GM21529 (cell line): ENCODE measurements around the gene DAGLA.

Experiments
- ATAC-seq: cut with Tn5 transposase; IDR thresholded peaks from one replicate; pipeline ENCODE4 v1.9.1; 2021; ENCODE audit not compliant: unreplicated experiment

The DAGLA gene

DNA sequence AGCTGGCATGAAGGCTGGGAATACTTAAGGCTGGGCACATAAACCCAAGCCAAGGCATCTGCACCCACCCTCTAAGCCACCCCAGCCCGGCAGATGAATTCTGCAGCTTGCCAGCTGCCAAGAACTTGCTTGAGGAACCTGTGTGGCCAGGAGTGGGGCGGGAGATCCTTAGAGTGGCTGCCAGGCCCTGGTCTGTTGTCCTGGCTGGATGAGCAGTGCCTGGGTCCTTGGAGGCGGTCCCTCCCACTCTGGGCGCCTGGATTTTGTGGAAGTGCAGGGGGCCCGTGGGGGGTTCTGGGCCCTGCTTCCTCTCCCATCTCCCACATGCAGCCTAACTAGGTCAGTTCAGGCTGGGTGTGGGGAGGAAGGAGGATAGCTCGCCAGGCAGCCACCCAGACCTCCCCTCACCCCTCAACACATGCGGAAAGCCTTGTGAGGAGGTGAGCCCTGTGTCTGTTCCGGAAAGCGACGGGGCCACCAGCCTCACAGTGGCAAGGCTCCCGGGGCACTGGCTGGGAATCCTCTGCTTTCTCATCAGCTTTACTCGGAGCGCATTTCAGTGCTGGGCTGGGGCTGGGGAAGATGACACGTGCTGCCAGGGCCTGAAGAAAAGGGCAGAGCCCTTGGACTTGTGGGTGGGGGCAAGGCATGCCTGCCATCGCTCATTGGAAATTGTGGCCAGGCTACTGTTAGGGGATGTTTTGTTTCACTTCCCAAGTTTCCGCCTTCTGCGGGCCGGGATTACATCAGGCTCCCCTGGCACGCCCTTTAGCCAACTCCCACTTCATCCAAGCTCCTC, 8.4 kb downstream of the DAGLA start:
- no peak for ATAC-seq

DNA sequence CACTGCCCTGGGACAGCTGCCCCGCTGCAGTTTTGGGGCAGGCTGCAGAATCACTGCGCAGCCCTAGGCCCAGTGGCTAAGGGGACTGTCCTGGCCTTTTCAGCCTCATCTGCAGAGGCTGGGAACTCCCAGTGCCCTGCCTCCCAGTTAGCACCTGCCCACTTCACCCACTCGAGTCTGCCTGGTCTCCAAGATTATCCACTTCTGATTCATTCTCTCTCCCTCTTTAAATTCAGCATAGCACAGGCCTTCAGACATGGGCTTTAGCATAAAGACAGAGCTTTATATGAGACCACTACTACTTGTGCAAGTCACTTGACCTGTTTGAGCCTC, 8.9 kb downstream of the DAGLA start:
- ATAC-seq: no peak

DNA sequence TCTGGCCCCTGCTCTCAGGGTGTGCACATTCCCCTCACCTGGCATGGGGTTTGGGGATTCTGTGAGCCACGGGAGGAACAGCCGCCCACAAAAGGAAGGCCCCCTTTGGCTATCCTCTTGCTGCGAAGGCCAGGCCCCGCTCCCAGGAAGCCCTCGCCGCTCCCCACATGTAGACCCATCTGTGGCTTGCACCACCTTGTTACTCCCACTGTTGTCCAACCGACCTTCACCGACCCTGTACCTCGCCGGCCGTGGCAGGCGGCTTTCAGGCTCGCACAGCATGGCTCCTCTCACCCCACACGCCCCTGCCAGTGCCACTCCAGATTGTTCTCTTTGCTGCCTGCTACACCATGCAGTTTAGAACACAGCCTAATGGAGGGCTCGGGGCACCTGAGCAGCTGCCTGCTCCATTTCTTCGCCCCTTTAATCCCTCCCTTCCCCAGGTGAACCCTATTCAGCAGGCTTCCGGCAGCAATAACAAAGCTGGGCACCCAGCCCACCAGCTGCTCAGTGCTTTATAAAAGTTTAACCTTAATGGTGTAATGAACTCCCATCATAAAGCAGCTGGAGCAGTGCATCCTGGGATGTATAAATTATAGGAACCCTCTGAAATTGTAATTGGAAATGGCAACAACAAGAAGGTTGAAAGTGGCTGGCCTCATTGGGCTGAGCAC, 10.7 kb downstream of the DAGLA start:
- no peak for ATAC-seq

DNA sequence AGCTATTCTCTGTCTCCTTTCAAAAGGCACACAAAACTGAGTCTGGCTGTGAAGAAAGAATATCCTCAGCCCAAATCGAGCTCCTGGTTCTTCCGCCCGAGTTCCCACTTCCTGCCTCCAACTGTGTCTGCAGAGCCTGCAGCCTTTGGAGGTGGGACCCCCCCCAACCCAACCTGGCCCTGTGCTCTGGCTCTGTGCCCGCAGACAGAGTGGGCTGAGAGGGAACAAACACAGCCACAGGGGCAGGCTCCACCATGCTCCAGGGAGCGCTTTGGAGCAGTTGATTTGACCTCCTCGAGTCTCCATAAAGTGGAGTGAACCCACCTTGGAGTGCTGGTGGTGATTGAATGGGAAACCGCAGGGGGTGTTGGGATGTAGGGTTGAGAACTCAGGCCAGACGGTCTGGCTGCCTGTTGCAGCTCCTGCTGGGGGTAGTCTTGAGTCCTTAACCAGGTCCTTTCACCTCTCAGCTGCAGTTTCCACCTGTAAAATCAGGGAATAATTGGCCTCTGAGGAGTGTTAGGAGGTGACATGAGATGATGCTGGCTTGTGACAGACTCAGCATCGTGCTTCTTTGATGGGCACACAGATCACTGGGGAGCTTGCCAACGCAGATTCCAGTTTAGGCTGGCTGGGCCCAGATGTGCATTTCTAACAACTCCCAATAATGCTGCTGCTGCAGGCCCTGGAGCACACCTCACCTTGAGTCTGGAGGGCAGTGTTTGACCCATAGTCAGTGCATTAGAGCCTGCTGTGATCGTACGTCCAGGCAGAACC, 11.4 kb downstream of the DAGLA start:
- no peak for ATAC-seq

DNA sequence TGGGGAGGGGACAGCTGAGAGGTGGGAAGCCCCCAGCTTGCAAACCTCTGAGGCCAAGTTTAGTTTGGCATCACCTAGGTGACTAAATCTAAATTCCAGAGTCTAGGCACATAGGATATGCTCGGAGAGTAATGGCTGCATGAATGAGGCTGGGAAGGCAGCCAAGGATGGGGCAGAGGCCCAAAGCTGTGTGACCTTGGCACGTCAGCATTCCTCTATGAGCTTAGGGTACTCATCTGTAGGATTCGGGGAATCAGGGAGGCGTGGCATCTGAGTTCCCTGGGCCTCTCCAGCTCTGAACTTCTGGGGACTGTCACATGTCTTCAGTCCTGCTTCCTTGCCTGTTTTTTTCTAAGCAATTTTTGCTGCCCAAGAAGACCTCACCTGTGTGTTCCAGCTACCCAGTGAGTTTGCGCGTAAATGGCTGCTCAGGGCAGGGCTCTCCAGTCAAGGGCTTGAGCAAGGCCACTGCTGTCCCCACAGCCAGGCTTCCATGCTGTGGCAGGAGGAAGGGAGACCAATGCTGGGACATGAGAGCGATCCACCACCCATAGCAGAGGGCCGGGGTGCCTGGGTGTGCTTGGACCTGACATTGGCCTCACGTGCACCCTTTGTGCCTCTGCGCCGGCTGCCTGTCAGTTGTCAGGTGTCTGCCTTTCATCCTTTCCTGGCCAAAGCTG, 13.9 kb downstream of the DAGLA start:
- no peak for ATAC-seq

DNA sequence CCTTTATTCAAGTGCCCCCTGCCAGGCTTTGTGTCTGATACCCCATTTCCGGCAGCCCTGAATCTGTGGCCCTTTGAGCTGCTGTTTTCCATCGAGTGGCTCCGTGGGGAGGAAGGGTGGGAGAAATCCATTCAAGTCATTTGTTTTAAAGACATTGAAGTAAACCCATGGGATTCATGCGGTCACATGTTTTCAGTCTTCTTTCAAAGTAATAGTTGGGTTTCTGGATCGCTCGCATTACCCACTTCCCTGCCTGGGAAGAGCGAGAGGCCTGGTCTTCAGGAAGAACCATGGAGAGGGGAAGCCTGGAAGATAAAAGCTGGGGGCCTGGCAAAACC, 14.4 kb downstream of the DAGLA start:
- no peak for ATAC-seq

DNA sequence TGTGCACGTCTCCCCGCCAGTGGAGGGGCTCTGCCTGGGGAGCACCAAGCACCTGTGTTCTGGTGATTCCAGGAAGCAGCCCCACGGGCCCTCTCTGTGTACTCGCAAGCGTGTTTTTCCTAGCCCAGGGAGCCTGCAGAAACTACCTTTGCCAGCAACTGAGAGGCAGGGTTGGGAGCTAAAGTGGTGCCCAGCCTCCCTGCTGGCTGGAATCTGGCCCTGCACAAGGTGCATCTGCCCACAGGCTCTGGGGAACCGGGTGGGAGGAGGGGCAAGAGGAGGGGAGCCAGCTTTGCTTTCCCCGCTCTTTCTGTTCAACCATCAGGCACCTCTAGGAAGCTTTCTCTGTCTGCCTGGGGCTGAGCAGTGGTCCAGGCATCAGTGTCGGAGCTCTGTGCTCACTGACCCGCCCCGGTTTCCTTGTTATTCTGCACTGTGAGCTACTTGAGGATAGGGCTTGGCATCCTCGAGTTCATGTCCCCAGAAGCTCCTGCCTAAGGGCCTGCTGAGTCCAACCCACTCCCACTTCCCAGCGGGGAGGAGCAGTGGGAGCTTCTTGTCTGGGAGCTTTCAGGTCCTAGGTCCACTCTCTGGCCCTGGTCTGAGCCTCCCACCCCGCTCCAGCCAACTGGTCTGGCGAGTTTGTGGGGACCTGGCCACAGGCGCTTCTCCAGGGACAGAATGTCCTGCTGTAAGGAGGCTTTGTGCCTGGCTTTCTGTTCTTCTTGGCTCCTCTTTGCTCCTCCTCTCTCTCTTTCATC, 14.9 kb downstream of the DAGLA start:
- ATAC-seq: no peak

DNA sequence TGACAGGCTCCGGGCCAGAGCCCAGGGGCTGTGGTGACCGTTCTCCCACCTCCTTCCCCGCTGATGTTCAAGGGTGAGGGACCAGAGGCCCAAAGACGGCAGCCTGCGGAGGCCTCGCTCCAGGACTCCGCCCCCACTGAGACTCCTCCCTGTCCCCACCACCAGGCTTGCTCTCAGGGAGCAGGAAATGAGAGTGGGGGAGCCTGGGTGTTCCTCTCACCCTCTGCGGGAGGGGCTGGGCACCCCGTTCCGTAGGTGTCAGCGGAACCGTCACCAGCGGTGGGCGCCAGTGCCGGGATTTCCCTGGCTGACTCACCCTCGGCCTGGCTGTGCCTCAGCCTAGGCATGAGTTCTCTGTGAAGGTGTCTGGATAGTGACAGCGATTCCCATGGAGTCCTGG, 15.7 kb downstream of the DAGLA start:
- peak; percentile 85 for ATAC-seq

DNA sequence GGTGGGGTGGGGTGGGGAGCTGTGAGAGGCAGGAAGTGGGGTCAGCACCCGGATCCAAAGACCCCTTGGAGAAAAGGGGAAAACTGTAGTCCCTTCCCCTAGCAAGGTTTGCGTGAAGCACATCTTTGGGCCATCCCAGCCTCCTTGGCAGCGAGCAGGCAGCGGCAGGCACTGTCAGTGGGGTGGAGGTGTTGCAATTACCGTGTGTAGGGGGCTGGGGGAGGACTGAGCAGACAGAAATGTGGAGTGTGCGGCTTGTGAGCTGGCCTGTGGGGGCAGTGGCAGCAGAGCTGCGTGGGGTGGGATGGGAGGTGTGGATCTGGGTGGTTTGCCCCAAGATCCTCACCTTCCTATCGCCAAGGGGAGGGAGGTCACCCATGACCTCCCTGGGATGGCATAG, 16.4 kb downstream of the DAGLA start:
- ATAC-seq: no peak

DNA sequence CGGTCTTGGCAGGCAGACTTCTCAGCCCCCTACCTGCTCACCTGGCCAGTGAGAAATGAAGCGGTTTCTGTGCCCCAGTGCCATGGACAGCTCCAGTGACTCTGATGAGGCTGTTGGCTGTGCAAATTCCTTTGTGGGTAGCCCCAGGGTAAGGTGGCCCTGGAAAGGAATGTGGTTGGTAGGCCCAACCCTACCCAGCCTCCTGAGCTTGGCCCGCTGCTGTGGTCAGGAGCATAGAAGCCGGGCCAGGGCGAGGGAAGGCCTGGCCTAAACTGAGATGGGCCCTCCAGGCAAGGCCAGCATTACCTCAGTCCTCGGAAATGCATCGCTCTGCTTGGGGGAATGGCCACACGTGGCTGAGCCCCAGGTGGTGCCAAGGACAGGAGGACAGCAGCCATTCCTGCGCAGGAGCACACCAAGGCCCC, 16.9 kb downstream of the DAGLA start:
- no peak for ATAC-seq

DNA sequence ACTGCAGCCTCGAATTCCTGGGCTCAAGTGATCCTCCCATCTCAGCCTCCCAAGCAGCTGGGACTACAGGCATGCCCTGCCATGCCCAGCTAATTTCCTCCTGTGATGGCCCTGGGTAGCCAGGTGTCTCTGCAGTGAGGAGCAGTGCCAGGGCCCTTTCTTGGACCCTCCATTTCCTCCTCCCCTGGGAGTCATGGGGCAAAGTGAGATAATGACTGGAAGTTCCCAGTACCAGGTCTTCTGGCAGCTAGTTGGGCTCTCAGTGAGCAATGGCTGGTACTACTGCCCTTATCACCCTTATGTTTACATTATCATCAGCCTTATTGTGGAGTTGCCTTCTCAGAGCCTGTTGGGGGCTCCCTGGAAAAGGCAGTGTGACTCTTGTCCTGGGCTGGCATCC, 17.6 kb downstream of the DAGLA start:
- ATAC-seq: no peak

DNA sequence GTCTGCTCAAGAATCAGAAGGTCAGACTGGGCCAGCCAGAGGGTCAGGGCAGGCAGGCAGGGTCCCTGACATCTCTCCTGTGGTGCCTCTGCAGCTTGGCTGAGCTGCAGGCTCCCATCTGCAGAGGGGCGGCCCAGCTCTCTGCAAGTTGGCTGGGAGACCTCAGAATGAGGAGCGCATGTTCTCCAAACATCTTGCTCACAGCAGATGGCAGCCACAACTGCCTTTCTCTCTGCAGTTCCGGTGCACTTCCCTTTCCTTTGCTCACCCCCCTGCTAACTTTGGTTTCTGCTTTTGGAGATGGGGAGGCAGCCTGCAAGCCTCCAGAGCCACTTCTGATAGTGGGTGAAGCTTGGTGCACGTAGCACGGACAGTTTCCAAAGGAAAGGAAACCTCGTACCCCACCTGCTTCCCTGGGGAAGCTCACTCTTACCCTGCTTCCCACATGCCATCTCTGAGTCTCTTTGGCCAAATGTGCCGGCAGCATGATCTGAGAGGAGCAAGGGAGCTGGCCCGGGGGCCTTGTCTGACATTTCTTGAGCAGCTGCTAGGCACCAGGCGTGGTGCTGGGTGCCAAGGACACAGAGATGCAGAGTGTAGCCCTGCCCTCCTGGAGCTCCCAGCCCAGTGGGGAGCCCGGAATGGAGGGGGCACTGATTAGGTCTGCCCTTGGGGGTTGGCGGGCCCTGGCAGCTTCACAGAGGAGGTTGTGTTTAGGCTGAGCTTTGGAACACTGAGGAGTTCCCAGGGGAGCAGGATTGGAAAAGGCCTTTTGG, 18.2 kb downstream of the DAGLA start:
- no peak for ATAC-seq

DNA sequence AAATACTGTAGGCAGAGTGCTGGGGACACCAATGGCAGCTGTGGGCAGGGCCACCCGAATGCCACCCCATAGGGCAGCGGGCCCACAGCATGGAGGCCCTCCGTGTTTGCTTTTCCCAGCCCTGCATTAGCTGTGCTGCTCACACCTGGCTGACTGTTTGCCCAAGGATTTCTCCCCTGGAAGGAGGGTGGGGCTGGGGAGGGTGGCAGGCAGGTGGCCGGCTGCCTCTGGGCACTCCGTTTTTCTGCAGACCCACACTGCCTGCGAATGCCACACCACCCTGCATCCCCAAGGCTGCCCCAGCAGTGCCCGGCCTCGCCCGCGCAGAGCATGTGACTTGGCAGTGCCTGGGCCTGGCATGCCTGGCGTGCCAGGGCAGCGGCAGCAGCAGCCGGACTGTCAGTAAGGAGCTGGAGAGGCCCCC, 19.6 kb downstream of the DAGLA start:
- no peak for ATAC-seq

DNA sequence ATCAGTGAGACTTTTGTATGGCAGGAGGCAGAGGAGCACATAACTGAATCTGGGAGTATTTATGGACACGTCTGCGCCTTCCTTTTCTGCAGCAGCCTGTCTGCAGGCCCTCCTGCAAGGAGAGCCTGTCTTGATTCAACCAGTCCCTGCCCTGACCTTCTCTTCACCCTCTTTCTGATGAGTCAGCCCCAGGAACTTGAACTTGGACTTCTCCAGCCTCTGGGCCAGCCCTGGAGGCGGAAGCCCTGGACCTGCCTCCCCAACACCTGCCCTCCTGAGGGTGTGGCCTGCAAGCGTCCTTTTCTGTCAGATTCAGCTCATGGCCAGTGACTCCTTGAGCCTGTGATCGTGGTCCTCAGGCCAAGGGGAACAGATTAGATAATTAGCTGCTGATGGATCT, 20.0 kb downstream of the DAGLA start:
- no peak for ATAC-seq

DNA sequence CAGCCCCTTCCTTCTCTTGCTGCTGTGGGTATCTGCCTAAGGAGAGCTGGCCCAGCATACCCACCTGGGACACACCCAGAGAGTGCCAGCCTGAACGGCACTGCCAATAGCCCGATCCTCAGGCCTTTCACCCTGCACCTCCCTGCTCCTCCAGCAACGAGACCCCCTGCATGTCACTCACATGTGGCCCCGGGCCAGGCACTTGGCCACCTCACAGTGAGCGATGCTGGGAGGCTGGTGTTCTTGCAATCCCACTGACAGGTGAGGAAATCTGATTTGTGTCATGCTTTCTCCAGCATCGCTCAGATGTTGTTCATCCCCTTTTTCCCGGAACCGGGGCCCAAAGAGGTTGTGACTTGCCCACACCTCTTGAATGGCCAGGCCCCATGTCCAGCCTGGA, 20.5 kb downstream of the DAGLA start:
- ATAC-seq: no peak

DNA sequence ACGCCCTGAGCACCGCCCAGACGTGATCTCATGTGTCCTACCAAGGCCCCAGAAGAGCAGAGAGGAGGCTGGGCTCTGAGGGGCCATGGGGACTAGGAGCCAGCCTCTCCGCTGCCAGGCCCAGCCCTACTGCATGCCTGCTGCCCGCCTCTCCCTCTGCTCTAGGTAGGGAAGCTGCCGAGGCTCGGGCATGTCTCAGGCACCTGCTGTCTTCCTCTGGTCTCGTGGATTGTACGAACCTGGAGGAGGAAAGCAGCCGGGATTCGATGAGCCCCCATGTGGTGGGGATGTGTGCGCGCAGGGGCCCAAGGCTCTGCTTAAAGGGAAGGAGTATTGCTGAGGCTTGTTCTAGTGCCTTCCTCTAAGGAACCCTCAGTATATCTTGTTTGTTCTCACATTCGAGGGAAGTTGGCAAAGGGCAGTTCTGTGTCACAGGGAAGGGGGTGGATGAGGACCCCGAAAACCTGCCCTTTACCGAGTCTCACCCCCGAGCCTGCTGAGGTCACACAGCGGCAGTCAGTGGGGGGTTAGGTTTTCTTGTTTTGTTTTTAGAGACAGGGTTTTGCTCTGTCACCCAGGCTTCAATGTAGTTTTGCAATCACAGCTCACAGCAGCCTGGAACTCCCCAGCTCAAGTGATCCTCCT, 21.2 kb downstream of the DAGLA start:
- ATAC-seq: no peak

DNA sequence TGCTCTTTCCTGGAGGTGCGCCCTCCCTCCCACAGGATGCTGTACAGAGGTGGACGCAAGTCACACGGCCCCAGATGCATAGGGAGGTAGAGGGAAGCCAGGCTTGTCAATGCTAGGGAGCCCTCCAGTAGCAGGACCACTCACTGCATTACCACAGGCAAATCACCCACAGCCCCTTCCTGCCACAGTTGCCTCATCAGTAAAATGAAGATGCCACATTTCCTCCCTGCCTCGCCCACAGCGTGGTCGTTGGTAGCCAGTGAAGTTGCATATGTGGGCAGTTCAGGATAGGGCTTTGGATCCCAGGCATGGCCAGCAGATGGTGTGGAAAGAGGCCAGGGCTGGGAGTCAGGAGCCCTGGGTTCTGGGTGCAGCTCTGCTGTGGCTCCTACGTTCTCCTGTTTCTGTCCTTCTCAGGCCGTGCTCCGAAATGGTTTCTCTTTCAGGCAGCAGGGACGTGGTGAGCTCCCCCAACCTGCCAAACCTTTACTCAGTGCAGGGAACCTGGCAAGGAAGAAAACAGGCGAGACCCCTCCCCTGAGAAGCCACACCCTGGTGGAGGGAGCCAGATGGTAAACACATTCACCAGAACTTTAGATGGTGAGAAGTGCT, 22.6 kb downstream of the DAGLA start:
- no peak for ATAC-seq

DNA sequence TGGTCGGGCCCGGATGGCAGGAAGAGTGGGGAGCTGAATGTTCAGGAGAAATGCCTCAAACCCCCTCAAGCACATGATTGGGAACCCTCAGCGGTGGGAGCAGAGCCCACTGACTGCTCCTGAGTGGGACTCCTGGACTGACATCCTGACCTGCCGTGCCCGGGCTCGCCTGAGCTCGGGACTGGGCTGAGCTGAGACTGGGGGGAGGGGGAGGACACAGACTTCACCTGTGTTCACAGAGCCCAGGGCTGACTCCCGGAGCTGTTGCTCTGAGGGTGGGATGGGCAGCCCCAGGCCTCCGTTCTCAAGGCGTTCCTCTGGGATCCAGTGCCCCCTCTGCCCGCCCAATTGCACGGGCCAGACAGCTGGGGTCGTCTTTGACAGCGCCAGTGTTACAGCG, 24.6 kb downstream of the DAGLA start:
- no peak for ATAC-seq
